ENCODE data around the gene OBP2A.

- TF ChIP-seq POLR2A (IDR thresholded peaks at IDR 0.05) (no peak), CTCF (IDR thresholded peaks at IDR 0.05) (no peak), EP300 (IDR thresholded peaks at IDR 0.05) (no peak)
Observed at GRCh38 chr9:135515083-135515951, 30.6 kb upstream of the OBP2A start.

Measured in tibial nerve (tissue), 4 donors.